K562 (cell line): ENCODE results near the gene ANAPC4. TPM values are rescaled to one million over a fixed set of nuclear protein-coding genes. Genes with fewer than 3 reads are reported as not detected.

Source experiments
- ATAC-seq: fragments of 200-7000 bp; cut with Tn5 transposase; 3 replicates; pipeline ENCODE4 v1.9.1; 2020; ENCODE audit warnings: moderate library complexity
- BruUV-seq: library from RNA; stranded (reverse); fragments of 400-500 nt; replicated peaks from 2 replicates; lab custom pipeline; 2021; lab: Mats Ljungman, UMichigan
- CTCF ChIA-PET: fragments of 300-600 bp; formaldehyde crosslinking; extraction: SDS; loops from one replicate; lab custom pipeline; 2021; ENCODE audit warnings: low intra/inter-chr PET ratio; lab: Yijun Ruan, JAX
- POLR2A ChIA-PET: fragments of 300-600, 350-650 bp; sonication (Branson Sonifier 250); formaldehyde crosslinking; extraction: SDS; loops from one replicate; lab custom pipeline; 2021; ENCODE audit warnings: antibody characterized with exemption, inconsistent platforms; lab: Yijun Ruan, JAX
- DNase-seq, 4 experiments: peaks; one replicate each; pipeline versions ENCODE4 v3.0.0 to v3.0.0-alpha.2; 2011 to 2018; ENCODE audit warnings: low spot score in 3 of 4, mixed read lengths in 3 of 4; ENCODE audit errors: extremely low read depth in 1 of 4
- FAIRE-seq: peaks from 2 replicates; lab custom pipeline; 2011; peaks lifted over from hg19 to GRCh38; lab: Jason Lieb, UNC
- H2AFZ ChIP-seq: 2 replicates; pipeline ENCODE4 v1.6.0; 2011; ENCODE audit warnings: low read depth, low read length, control low read depth, inconsistent platforms
- H3K27ac ChIP-seq: fragments of 200-600 bp; 3 replicates; pipeline ENCODE4 v1.8.0; 2011; ENCODE audit warnings: low read depth, mild to moderate bottlenecking, control low read depth, inconsistent platforms, low read length, moderate library complexity, mixed read lengths; ENCODE audit errors: extremely low read depth
- H3K27me3 ChIP-seq, 2 experiments: fragments of 300-600 bp in 1 of 2; 2 replicates in 1 of 2; 3 replicates in 1 of 2; pipeline versions ENCODE4 v1.6.0 to v1.8.0; 2011; ENCODE audit warnings: inconsistent platforms in 2 of 2, low read length in 2 of 2, mild to moderate bottlenecking in 1 of 2, mixed read lengths in 1 of 2, moderate library complexity in 1 of 2; ENCODE audit not compliant: control insufficient read depth in 2 of 2, insufficient read depth in 2 of 2
- H3K36me3 ChIP-seq: fragments of 300-600 bp; 3 replicates; pipeline ENCODE4 v1.8.0; 2011; ENCODE audit warnings: mild to moderate bottlenecking, low read length, inconsistent platforms; ENCODE audit not compliant: control insufficient read depth, insufficient read depth
- H3K4me1 ChIP-seq, 2 experiments: fragments of 200-600 bp in 1 of 2; replicated peaks in 1 of 2; 2 replicates in 1 of 2; 3 replicates in 1 of 2; pipeline versions ENCODE4 v1.5.1 to v1.8.0; 2011; ENCODE audit warnings: inconsistent platforms in 2 of 2, low read length in 2 of 2, mild to moderate bottlenecking in 1 of 2, mixed read lengths in 1 of 2, moderate library complexity in 1 of 2; ENCODE audit not compliant: control insufficient read depth in 2 of 2, insufficient read depth in 2 of 2
- H3K4me2 ChIP-seq: 2 replicates; pipeline ENCODE4 v1.6.1; 2011; ENCODE audit warnings: low read length, control low read depth, inconsistent platforms, mixed read lengths; ENCODE audit not compliant: insufficient read depth
- H3K4me3 ChIP-seq: fragments of 200-600 bp; sonication (generic), shearing (Covaris generic); 2 replicates; pipeline ENCODE4 v1.5.1; 2016; ENCODE audit warnings: control low read depth, inconsistent platforms
- H3K79me2 ChIP-seq: fragments of 200-600 bp; 3 replicates; pipeline ENCODE4 v1.8.0; 2011; ENCODE audit warnings: low read length, inconsistent platforms; ENCODE audit not compliant: control insufficient read depth, insufficient read depth
- H3K9ac ChIP-seq, 2 experiments: 2 replicates each; pipeline versions ENCODE4 v1.6.0 to v1.6.1; 2011; ENCODE audit warnings: low read depth in 2 of 2, low read length in 2 of 2, control low read depth in 1 of 2, inconsistent platforms in 1 of 2, mild to moderate bottlenecking in 1 of 2, mixed read lengths in 1 of 2; ENCODE audit not compliant: insufficient read depth in 1 of 2
- H3K9me1 ChIP-seq: one replicate; pipeline ENCODE4 v1.6.0; 2011; ENCODE audit warnings: inconsistent platforms, mild to moderate bottlenecking, low read length, moderate library complexity; ENCODE audit not compliant: control insufficient read depth, insufficient read depth
- H3K9me3 ChIP-seq: replicated peaks from 2 replicates; pipeline ENCODE4 v1.5.1; 2011; ENCODE audit warnings: low read depth, low read length, inconsistent platforms; ENCODE audit not compliant: control insufficient read depth, insufficient read depth
- H4K20me1 ChIP-seq: replicated peaks from 2 replicates; pipeline ENCODE4 v1.6.1; 2011; ENCODE audit warnings: low read length, inconsistent platforms, mixed read lengths; ENCODE audit not compliant: control insufficient read depth, insufficient read depth
- BCL6 ChIP-seq: fragments of 250-450 bp; sonication (Bioruptor Pico); IDR thresholded peaks from 2 replicates; pipeline ENCODE4 v1.4.0; 2020
- DIDO1 ChIP-seq: fragments of 450-650 bp; IDR thresholded peaks from 2 replicates; pipeline ENCODE4 v1.6.1; 2016; ENCODE audit warnings: low read depth, missing biosample characterization, missing genetic modification characterization
- MTA3 ChIP-seq: fragments of 450-650 bp; formaldehyde crosslinking; IDR thresholded peaks from 2 replicates; pipeline ENCODE4 v1.6.1; 2017; ENCODE audit warnings: mild to moderate bottlenecking, borderline replicate concordance
- MXI1 ChIP-seq: IDR thresholded peaks from 2 replicates; pipeline ENCODE4 v1.6.1; 2011; ENCODE audit warnings: low read depth, mild to moderate bottlenecking, improper control_type of control experiment, low read length
- USF2 ChIP-seq: sonication (generic); formaldehyde crosslinking; IDR thresholded peaks from 2 replicates; pipeline ENCODE4 v1.5.0; 2020; ENCODE audit warnings: missing genetic modification reagents
- WGBS: fragments of 100-300 bp; shearing (Covaris generic); methylation state at CpG from one replicate; pipeline ENCODE4 v1.1.6; 2016; ENCODE audit warnings: low coverage, mixed read lengths; ENCODE audit not compliant: insufficient coverage; ENCODE audit errors: missing lambda C conversion rate; 5-methylcytosine and 5-hydroxymethylcytosine counted together
- in situ Hi-C: fragments of 300-500 bp; cut with MboI; formaldehyde crosslinking; loops from 4 replicates; pipeline ENCODE4 v1.15.0; 2018; ENCODE audit warnings: inconsistent platforms, mixed read lengths
- intact Hi-C: fragments of 100-400 bp; cut with micrococcal nuclease; formaldehyde crosslinking; loops from 2 replicates; pipeline ENCODE4 v1.14.2; 2022
- polyA plus RNA-seq, 8 experiments: library from polyadenylated mRNA; depleted of rRNA in 4 of 8; stranded (reverse) in 5 of 8; unstranded in 3 of 8; fragments of >200 nt; fragmentation: Nextera tagmentation in 2 of 8; fragmentation: Illumina TruSeq in 1 of 8; extraction: Ambion mirVana in 2 of 8; extraction: Trizol in 1 of 8; gene quantifications; 2 replicates each; pipeline versions ENCODE4 v1.2.1 to v1.2.3, GENCODE V29; 2011 to 2014; ENCODE audit warnings: inconsistent platforms in 1 of 8, missing spikeins in 1 of 8
- total RNA-seq, 7 experiments: library from RNA; depleted of rRNA in 6 of 7; stranded (reverse); fragments of >200 nt in 6 of 7; fragmentation: Illumina TruSeq in 2 of 7; extraction: Trizol in 2 of 7; gene quantifications; 2 replicates each; pipeline versions ENCODE4 v1.2.1 to v1.2.3, GENCODE V29; 2011 to 2021; ENCODE audit warnings: low replicate concordance in 1 of 7

ANAPC4 gene
- total and polyA plus RNA-seq, 9 of the 15 experiments (the other 6 are each of a cell fraction or from before 2014, with no cell fraction given), result 23.9 to 47.0 (median 31.9) TPM

- no TSS peak for BruUV-seq
- in situ Hi-C loops, result no loop called here
- POLR2A ChIA-PET, result interaction anchor here (0.7 to 1.6 kb wide), 2 partner anchors 38 to 796 kb away, joined by 3 to 6 read pairs; partner anchors contain the start of gene ZCCHC4
Observed at GRCh38 chr4:25350561-25350960, 26.5 kb upstream of the ANAPC4 start.

GRCh38 chr4:25351777-25352416 is 25.2 kb upstream of the ANAPC4 start:
- DNase-seq, result no peak
- Histone ChIP-seq H3K79me2 (no peaks in the 10 kb centered on the region), H3K36me3 (peaks cover 22% of the 10 kb centered on the region), H3K27ac (no peak overlapping the region), H3K9me1 (no peaks in the 10 kb centered on the region), H2AFZ (no peak overlapping the region), H3K4me3 (no peak overlapping the region), H3K9ac (no peak overlapping the region), H3K9me3 (no peaks in the 10 kb centered on the region), H4K20me1 (no peaks in the 10 kb centered on the region), H3K27me3 (no peaks in the 10 kb centered on the region), H3K4me2 (no peak overlapping the region), H3K4me1 (no peaks in the 10 kb centered on the region)
- TF ChIP-seq MTA3, result no peak
- ATAC-seq, result no peak
- 75% methylated on average over 4 of the region's 4 CpGs for WGBS
- no TSS peak for BruUV-seq
- ChIA-PET POLR2A (interaction anchor here (0.6 to 1.6 kb wide), 2 partner anchors 40 to 274 kb away, joined by 3 to 6 read pairs; partner anchors contain the start of gene ZCCHC4), CTCF (no interaction called here)
- in situ Hi-C loops (no loop called here), intact Hi-C loops (no loop called here)
- no peak for FAIRE-seq

More at GRCh38 chr4:25350561-25350960, 26.5 kb upstream of the ANAPC4 start:
- FAIRE-seq (no peak), DNase-seq (no peak), ATAC-seq (no peak)
- Histone ChIP-seq H3K4me3 (no peak overlapping the region), H3K4me1 (no peaks in the 10 kb centered on the region), H2AFZ (no peak overlapping the region), H3K4me2 (no peak overlapping the region), H3K27ac (no peak overlapping the region), H3K27me3 (no peaks in the 10 kb centered on the region), H3K36me3 (peaks cover 25% of the 10 kb centered on the region; the same call in 2 of the 3 replicates), H3K9ac (no peak overlapping the region), H3K79me2 (no peaks in the 10 kb centered on the region), H3K9me3 (no peaks in the 10 kb centered on the region), H3K9me1 (no peaks in the 10 kb centered on the region), H4K20me1 (no peaks in the 10 kb centered on the region)
- intact Hi-C loops, result no loop called here
- CTCF ChIA-PET, result no interaction called here
- TF ChIP-seq MXI1 (no peak), USF2 (CRISPR knock-in tag) (no peak), BCL6 (CRISPR knock-in tag) (no peak), DIDO1 (tag) (no peak)
- WGBS, result 59% methylated on average over 2 of the region's 2 CpGs
